Spleen (tissue), 7 donors: ENCODE results near the gene RALY.

Experiments
- POLR2A ChIP-seq, 3 donors: fragments of 450-650 bp; IDR thresholded peaks; one replicate each; pipeline ENCODE4 v1.5.1; 2017; ENCODE audit warnings: antibody characterized with exemption in 3 of 3, mild to moderate bottlenecking in 1 of 3
- POLR2AphosphoS5 ChIP-seq, 3 donors: sonication (generic); formaldehyde crosslinking; IDR thresholded peaks; one replicate each; pipeline ENCODE4 v1.5.1; 2017; ENCODE audit warnings: antibody characterized with exemption in 3 of 3
- TF ChIP-seq, protein P1 (sequence below), 11 experiments: fragments of 200-600 bp in 7 of 11; fragments of 450-650 bp in 4 of 11; sonication (generic) in 4 of 11; IDR thresholded peaks in 8 of 11; conservative IDR thresholded peaks in 3 of 11; 1 replicate in 7 of 11; 2 replicates in 4 of 11; pipeline versions ENCODE4 v1.4.0 to v1.8.0; 2016 to 2021; ENCODE audit warnings: antibody characterized with exemption in 11 of 11, inconsistent platforms in 4 of 11, mild to moderate bottlenecking in 1 of 11
- donor health status: DM: no; HTN: no; CAD: no; lungs with moderate emphysema.
- donor health status: DM: no; HTN: no; CAD: no.
- donor health status: DM: no; HTN: no; CAD: no.

DNA sequence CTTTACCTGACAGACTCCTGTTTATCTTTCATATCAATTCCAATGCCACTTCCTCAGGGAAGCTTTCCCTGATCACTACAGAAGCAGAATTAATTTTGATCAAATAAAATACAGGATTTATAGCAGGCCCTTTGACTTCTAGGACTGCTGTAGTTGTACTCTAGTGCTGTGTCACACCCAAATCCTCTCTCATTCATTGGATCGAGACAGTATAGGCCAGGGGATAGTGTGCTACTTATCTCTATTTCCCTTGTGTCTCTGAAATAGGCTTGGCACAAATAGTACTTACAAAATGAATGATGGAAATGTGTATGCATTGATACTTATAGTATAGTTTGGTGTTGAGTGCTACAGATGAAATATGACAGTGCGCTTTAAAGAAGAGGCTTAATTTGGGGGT is 19.8 kb downstream of the RALY start:
- TF ChIP-seq, protein P1, sequence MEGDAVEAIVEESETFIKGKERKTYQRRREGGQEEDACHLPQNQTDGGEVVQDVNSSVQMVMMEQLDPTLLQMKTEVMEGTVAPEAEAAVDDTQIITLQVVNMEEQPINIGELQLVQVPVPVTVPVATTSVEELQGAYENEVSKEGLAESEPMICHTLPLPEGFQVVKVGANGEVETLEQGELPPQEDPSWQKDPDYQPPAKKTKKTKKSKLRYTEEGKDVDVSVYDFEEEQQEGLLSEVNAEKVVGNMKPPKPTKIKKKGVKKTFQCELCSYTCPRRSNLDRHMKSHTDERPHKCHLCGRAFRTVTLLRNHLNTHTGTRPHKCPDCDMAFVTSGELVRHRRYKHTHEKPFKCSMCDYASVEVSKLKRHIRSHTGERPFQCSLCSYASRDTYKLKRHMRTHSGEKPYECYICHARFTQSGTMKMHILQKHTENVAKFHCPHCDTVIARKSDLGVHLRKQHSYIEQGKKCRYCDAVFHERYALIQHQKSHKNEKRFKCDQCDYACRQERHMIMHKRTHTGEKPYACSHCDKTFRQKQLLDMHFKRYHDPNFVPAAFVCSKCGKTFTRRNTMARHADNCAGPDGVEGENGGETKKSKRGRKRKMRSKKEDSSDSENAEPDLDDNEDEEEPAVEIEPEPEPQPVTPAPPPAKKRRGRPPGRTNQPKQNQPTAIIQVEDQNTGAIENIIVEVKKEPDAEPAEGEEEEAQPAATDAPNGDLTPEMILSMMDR (IDR thresholded peaks at IDR 0.05 in 8 of 11, conservative IDR thresholded peaks at IDR 0.05 in 3 of 11) = no peak
- TF ChIP-seq POLR2AphosphoS5 (IDR thresholded peaks at IDR 0.05) = no peak
- TF ChIP-seq POLR2A (IDR thresholded peaks at IDR 0.05) = no peak
